ENCODE data around the gene MXD4. TPM values are rescaled to one million over a fixed set of nuclear protein-coding genes. Genes with fewer than 3 reads are reported as not detected.

Gene MXD4
- total and polyA plus RNA-seq, 12 donors, result 13.9 to 245 (median 96.4) TPM

GRCh38 chr4:2248821-2249261 lies 13.1 kb downstream of the MXD4 start:
- peak; percentile 46 to 78 (median 69) for DNase-seq
- Histone ChIP-seq H3K4me3 (no peak overlapping the region), H3K4me1 (replicated peaks in 1 of 2) (peaks cover 0 to 30% of the 10 kb centered on the region in 2 donors), H3K27me3 (no peaks in the 10 kb centered on the region), H3K27ac (peak overlapping the region in 2 of 5 donors; percentile 50 to 52), H3K9me3 (replicated peaks in 1 of 3) (no peaks in the 10 kb centered on the region), H3K36me3 (replicated peaks in 1 of 2) (peaks cover 0 to 65% of the 10 kb centered on the region in 2 donors)
- TF ChIP-seq POLR2A (IDR thresholded peaks at IDR 0.05), result no peak
- TF ChIP-seq CTCF (IDR thresholded peaks at IDR 0.05), result no peak
- WGBS, 4 donors, result 38 to 54% (median 45%) methylated on average over 1 to 10 of the region's 10 CpGs
- intact Hi-C loops (cut with DNase I), result no loop called here

GRCh38 chr4:2248044-2248780 lies 13.7 kb downstream of the MXD4 start:
- Histone ChIP-seq H3K36me3 (replicated peaks in 1 of 2) (peaks cover 0 to 59% of the 10 kb centered on the region in 2 donors), H3K9me3 (replicated peaks in 1 of 3) (no peaks in the 10 kb centered on the region), H3K27ac (peak overlapping the region in 2 of 5 donors; percentile 32 to 52), H3K27me3 (no peaks in the 10 kb centered on the region), H3K4me3 (no peak overlapping the region), H3K4me1 (replicated peaks in 1 of 2) (peaks cover 0 to 30% of the 10 kb centered on the region in 2 donors)
- intact Hi-C loops (cut with DNase I), result no loop called here
- TF ChIP-seq CTCF (IDR thresholded peaks at IDR 0.05) (no peak), POLR2A (IDR thresholded peaks at IDR 0.05) (no peak)
- DNase-seq, result peak in 3 of 7 donors; percentile 9 to 20 (median 12)
- 68 to 83% (median 78%) methylated on average over 4 to 21 of the region's 21 CpGs for WGBS, 4 donors

GRCh38 chr4:2247128-2248043 lies 14.5 kb downstream of the MXD4 start:
- no peak overlapping the region for H3K4me3 ChIP-seq
- 82 to 91% (median 84%) methylated on average over 10 to 42 of the region's 42 CpGs for WGBS, 4 donors
- no peak for TF ChIP-seq CTCF (IDR thresholded peaks at IDR 0.05)
- no peak for TF ChIP-seq POLR2A (IDR thresholded peaks at IDR 0.05)
- intact Hi-C loops (cut with DNase I), result no loop called here
- DNase-seq, result peak in 6 of 7 donors; percentile 24 to 83 (median 44)
- no peaks in the 10 kb centered on the region for H3K27me3 ChIP-seq
- H3K36me3 ChIP-seq (replicated peaks in 1 of 2), result peaks cover 0 to 50% of the 10 kb centered on the region in 2 donors
- H3K9me3 ChIP-seq (replicated peaks in 1 of 3), result no peaks in the 10 kb centered on the region
- peaks cover 0 to 30% of the 10 kb centered on the region in 2 donors for H3K4me1 ChIP-seq (replicated peaks in 1 of 2)
- H3K27ac ChIP-seq, result peak overlapping the region in 1 of 5 donors; percentile 52

Measured in adrenal gland (tissue), 12 donors.